ENCODE results near the gene IKZF2. TPM values are rescaled to one million over a fixed set of nuclear protein-coding genes. Genes with fewer than 3 reads are reported as not detected.

IKZF2 gene
- total and polyA plus RNA-seq, 2 donors (not counting 3 experiments of a cell fraction or from before 2014, with no cell fraction given) = 0.08 to 0.46 TPM

DNA sequence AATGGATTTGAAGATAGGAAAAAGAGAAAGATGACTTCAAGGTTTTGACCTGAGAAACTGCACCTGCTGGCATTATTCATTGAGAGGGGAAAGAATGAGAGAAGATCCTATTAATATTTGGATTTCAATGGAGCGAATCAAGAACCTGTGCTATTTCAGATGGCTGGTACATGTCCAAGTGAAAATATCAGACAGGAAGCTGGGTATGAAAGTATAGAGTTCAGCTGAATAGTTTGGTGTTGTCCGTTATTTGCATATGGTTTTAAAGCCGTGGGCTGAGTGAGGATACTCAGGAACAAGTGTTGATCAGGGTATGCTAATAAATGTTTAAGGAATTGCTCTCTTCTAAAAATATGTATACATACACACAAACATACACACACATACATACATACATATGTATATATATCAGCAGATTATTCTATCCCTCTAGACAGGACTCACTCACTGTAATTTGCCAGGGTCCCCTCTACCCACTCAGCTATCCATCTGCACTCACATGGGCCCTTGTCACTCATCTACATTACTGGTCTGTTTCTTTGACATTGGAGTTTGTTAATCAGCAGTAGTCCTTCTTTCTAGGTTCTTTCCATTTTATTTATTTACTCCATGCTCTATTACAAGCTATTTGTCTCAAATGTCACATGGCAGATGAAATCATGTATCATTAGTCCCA is 33.9 kb upstream of the IKZF2 start:
- Histone ChIP-seq H3K4me2 (ENCODE audit: insufficient read depth, low read length) (no peak overlapping the region), H4K20me1 (replicated peaks; ENCODE audit: control insufficient read depth, extremely low read depth, insufficient read depth, low read length) (no peaks in the 10 kb centered on the region), H3K36me3 (ENCODE audit: control insufficient read depth in 2 of 2, extremely low read depth in 1 of 2, insufficient read depth in 2 of 2, low read length in 2 of 2) (no peaks in the 10 kb centered on the region), H3K4me3 (replicated peaks in 1 of 3; ENCODE audit: insufficient read depth in 1 of 3, low read depth in 1 of 3, low read length in 3 of 3) (no peak overlapping the region), H3K79me2 (ENCODE audit: control insufficient read depth, insufficient read depth, low read length) (no peaks in the 10 kb centered on the region), H3K4me1 (ENCODE audit: control insufficient read depth, extremely low read depth, insufficient read depth, low read length) (no peaks in the 10 kb centered on the region), H3K27me3 (ENCODE audit: control insufficient read depth in 2 of 2, insufficient read depth in 2 of 2, low read length in 2 of 2) (no peaks in the 10 kb centered on the region), H3K9ac (replicated peaks; ENCODE audit: extremely low read depth, insufficient read depth, low read length) (no peak overlapping the region), H3K27ac (ENCODE audit: insufficient read depth, low read depth, low read length) (no peak overlapping the region), H3K9me3 (replicated peaks; ENCODE audit: control insufficient read depth, insufficient read depth, low read length) (no peaks in the 10 kb centered on the region), H2AFZ (ENCODE audit: low read depth, low read length) (no peak overlapping the region), H3K9me1 (replicated peaks; ENCODE audit: control insufficient read depth, extremely low read depth, insufficient read depth, low read length) (no peaks in the 10 kb centered on the region)
- ChIA-PET CTCF (interaction anchor here (1.2 kb wide), 1 partner anchor 32 kb away, joined by 3 read pairs; no protein-coding TSS in a partner anchor), POLR2A (no interaction called here)
- intact Hi-C loops (cut with micrococcal nuclease) = no loop called here
- dilution Hi-C loops (cut with MboI; ENCODE audit: extremely low pct_ligation_motif_present, low sequenced_read_pairs) = no loop called here
- DNase-seq (ENCODE audit: low read depth, low spot score) (no peak), FAIRE-seq (no peak)
- TF ChIP-seq, protein P1, sequence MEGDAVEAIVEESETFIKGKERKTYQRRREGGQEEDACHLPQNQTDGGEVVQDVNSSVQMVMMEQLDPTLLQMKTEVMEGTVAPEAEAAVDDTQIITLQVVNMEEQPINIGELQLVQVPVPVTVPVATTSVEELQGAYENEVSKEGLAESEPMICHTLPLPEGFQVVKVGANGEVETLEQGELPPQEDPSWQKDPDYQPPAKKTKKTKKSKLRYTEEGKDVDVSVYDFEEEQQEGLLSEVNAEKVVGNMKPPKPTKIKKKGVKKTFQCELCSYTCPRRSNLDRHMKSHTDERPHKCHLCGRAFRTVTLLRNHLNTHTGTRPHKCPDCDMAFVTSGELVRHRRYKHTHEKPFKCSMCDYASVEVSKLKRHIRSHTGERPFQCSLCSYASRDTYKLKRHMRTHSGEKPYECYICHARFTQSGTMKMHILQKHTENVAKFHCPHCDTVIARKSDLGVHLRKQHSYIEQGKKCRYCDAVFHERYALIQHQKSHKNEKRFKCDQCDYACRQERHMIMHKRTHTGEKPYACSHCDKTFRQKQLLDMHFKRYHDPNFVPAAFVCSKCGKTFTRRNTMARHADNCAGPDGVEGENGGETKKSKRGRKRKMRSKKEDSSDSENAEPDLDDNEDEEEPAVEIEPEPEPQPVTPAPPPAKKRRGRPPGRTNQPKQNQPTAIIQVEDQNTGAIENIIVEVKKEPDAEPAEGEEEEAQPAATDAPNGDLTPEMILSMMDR (IDR thresholded peaks at IDR 0.05; ENCODE audit: extremely low read depth in 1 of 2, insufficient read depth in 1 of 2, low read depth in 1 of 2, low read length in 2 of 2) = no peak
- TF ChIP-seq EZH2 (IDR thresholded peaks at IDR 0.05; ENCODE audit: borderline replicate concordance, low read depth, low read length, severe bottlenecking) (no peak), POLR2AphosphoS5 (IDR thresholded peaks at IDR 0.05; ENCODE audit: insufficient read depth, low read depth, low read length) (no peak), FOS (IDR thresholded peaks at IDR 0.05; ENCODE audit: borderline replicate concordance, insufficient read depth, low read length) (no peak), POLR2A (IDR thresholded peaks at IDR 0.05; ENCODE audit: low read depth, low read length) (no peak), MYC (IDR thresholded peaks at IDR 0.05; ENCODE audit: low read depth, low read length) (no peak), JUN (IDR thresholded peaks at IDR 0.05; ENCODE audit: borderline replicate concordance, insufficient read depth, insufficient read length, low read depth) (no peak), GATA2 (IDR thresholded peaks at IDR 0.05; ENCODE audit: insufficient read depth, insufficient read length, low read depth, low read length) (no peak)
- TF ChIP-seq, protein P2, sequence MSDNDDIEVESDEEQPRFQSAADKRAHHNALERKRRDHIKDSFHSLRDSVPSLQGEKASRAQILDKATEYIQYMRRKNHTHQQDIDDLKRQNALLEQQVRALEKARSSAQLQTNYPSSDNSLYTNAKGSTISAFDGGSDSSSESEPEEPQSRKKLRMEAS (IDR thresholded peaks at IDR 0.05; ENCODE audit: insufficient read depth, insufficient read length) = no peak
- BruUV-seq (replicated peaks) = no TSS peak

Data from endothelial cell of umbilical vein (primary cell).